BJ (cell line): ENCODE data around the gene KRT2. TPM values are rescaled to one million over a fixed set of nuclear protein-coding genes. Genes with fewer than 3 reads are reported as not detected.

Source experiments
- CTCF ChIA-PET: fragments of 350-600 bp; formaldehyde crosslinking; extraction: SDS; loops from one replicate; lab custom pipeline; 2021; ENCODE audit warnings: antibody characterized with exemption, inconsistent platforms; lab: Yijun Ruan, JAX
- POLR2A ChIA-PET: fragments of 300-600 bp; sonication (Branson Sonifier 250); formaldehyde crosslinking; extraction: SDS; loops from one replicate; lab custom pipeline; 2021; ENCODE audit warnings: antibody characterized with exemption; lab: Charles Lee
- DNase-seq: peaks from one replicate; pipeline ENCODE4 v3.0.0-alpha.2; 2011; ENCODE audit warnings: low read depth
- H3K27me3 ChIP-seq: 2 replicates; pipeline ENCODE4 v1.6.0; 2011; ENCODE audit warnings: low read length; ENCODE audit not compliant: control insufficient read depth, insufficient read depth
- H3K36me3 ChIP-seq: 2 replicates; pipeline ENCODE4 v1.5.1; 2011; ENCODE audit warnings: low read length; ENCODE audit not compliant: control insufficient read depth, insufficient read depth
- H3K4me3 ChIP-seq: 2 replicates; pipeline ENCODE4 v1.5.1; 2011; ENCODE audit warnings: low read depth, mild to moderate bottlenecking, control low read depth, low read length
- CTCF ChIP-seq: IDR thresholded peaks from 2 replicates; pipeline ENCODE4 v1.5.1; 2011; ENCODE audit warnings: low read depth, mild to moderate bottlenecking, control low read depth, inconsistent platforms, low read length, moderate library complexity; ENCODE audit not compliant: insufficient read depth
- polyA plus RNA-seq: library from polyadenylated mRNA; depleted of rRNA; stranded (reverse); fragments of >200 nt; gene quantifications from 2 replicates; pipeline ENCODE4 v1.2.3, GENCODE V29; 2011

Gene KRT2
- polyA plus RNA-seq, 1 experiment: not detected

- H3K27me3 ChIP-seq: peaks cover 5% of the 10 kb centered on the region
- H3K4me3 ChIP-seq: no peak overlapping the region
- DNase-seq: no peak
- TF ChIP-seq CTCF: no peak
- ChIA-PET POLR2A (no interaction called here), CTCF (interaction anchor here (1.0 kb wide), 1 partner anchor 216 kb away, joined by 3 read pairs; no protein-coding TSS in a partner anchor)
- H3K36me3 ChIP-seq: no peaks in the 10 kb centered on the region
Measured at GRCh38 chr12:52649066-52649465, 2.9 kb downstream of the KRT2 start.

GRCh38 chr12:52648012-52648550, 3.9 kb downstream of the KRT2 start:
- ChIA-PET CTCF (interaction anchor here (0.8 to 1.0 kb wide), 2 partner anchors 217 to 232 kb away, joined by 3 read pairs; no protein-coding TSS in a partner anchor), POLR2A (no interaction called here)
- DNase-seq: no peak
- peaks cover 8% of the 10 kb centered on the region for H3K27me3 ChIP-seq
- no peak overlapping the region for H3K4me3 ChIP-seq
- H3K36me3 ChIP-seq: no peaks in the 10 kb centered on the region
- no peak for TF ChIP-seq CTCF

GRCh38 chr12:52647601-52648000, 4.4 kb downstream of the KRT2 start:
- DNase-seq: no peak
- Histone ChIP-seq H3K4me3 (no peak overlapping the region), H3K27me3 (peaks cover 7% of the 10 kb centered on the region), H3K36me3 (no peaks in the 10 kb centered on the region)
- ChIA-PET CTCF (interaction anchor here (0.8 kb wide), 1 partner anchor 232 kb away, joined by 3 read pairs; no protein-coding TSS in a partner anchor), POLR2A (no interaction called here)
- no peak for TF ChIP-seq CTCF

- ChIA-PET CTCF (no interaction called here), POLR2A (no interaction called here)
- no peak for TF ChIP-seq CTCF
- Histone ChIP-seq H3K36me3 (no peaks in the 10 kb centered on the region), H3K27me3 (peaks cover 12% of the 10 kb centered on the region), H3K4me3 (no peak overlapping the region)
- no peak for DNase-seq
Measured at GRCh38 chr12:52646613-52647012, 5.4 kb downstream of the KRT2 start.

GRCh38 chr12:52645982-52646381, 6.0 kb downstream of the KRT2 start:
- POLR2A ChIA-PET: no interaction called here
- DNase-seq: no peak
- Histone ChIP-seq H3K36me3 (no peaks in the 10 kb centered on the region), H3K4me3 (no peak overlapping the region), H3K27me3 (peaks cover 14% of the 10 kb centered on the region)
- CTCF ChIA-PET: no interaction called here
- no peak for TF ChIP-seq CTCF
